RPMI8226 (cell line): ENCODE data around the gene IQCK.

Experiments used
- DNase-seq: peaks from one replicate; pipeline ENCODE4 v3.0.0-alpha.2; 2015

Gene IQCK

DNA sequence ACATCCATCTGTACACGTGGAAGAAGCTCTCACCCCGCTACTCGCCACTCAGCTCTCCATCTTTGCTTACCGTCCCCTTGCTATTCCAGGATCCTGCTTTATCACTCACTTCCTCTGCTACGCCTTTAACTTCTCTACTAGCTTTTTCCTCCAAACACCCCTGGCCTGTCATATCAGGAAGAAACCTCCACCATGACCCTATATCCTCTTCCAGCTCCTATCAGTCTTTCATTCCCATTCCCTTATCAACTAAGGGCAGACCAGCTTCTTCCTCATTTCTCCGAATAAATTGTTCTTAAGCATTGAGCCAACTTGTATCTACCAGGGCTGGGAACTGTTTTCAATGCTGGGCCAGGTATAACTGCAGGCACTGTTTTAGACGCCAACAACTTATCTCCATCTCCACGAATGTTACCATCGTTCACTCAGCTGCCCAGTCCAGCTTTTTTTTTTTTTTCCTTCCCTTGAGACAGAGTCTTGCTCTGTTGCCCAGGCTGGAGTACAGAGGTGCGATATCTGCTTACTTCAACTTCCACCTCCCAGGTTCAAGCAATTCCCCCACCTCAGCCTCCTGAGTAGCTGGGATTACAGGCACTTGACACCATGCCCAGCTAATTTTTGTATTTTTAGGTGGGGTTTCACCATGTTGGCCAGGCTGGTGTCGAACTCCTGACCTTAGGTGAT lies 4.3 kb downstream of the IQCK start:
- DNase-seq, result no peak

DNA sequence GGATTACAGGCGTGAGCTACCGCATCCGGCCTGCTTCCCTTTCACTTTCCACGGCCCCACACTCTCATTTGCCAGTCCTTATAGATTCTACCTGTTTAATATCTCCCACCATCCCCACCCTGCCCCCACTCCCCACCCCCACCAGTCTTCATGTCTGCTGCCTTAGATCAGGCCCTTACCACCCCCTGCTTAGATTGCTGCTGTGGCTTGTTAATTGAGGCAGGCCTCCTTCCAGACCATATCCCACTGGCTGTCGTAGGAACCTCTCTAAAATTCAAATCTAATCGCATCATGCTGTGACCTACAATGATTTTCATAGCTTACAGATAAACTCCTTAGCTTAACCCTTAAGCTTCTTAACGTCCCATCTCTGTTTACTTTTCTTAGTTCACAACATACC lies 4.9 kb downstream of the IQCK start:
- DNase-seq, result no peak

DNA sequence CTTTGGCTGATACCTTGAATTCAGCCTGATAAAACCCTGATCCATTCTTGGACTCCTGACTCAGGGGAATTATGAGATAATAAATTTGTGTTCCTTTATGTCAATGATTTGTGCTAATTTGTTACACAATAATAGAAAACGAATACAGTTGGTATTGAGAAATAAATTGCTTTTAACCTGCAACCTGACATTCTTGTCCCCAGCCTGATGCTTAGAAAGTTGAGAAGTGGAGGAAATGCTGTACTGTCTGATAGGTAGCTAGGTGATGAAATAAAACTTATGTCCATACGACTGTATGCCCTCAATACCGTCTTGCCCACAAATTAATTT lies 10.5 kb downstream of the IQCK start:
- no peak for DNase-seq

DNA sequence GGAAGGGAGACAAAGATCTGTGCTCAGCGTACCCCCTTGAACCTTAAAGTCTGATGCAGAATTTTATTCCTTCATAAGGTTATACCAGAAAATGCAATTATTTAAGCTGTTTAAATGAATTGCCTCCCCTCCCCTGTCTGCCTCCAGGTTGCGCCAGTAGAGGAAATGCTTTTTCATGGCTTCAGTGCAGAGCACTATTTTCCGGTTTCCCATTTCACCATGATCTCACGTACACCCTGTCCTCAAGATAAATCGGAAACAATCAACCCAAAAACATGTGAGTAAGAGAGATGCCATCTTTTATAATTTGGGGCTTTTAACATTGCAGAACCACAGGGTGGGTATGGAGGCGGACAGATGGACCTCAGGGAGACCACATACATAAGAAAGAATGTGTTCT lies 15.5 kb downstream of the IQCK start:
- DNase-seq, result no peak

DNA sequence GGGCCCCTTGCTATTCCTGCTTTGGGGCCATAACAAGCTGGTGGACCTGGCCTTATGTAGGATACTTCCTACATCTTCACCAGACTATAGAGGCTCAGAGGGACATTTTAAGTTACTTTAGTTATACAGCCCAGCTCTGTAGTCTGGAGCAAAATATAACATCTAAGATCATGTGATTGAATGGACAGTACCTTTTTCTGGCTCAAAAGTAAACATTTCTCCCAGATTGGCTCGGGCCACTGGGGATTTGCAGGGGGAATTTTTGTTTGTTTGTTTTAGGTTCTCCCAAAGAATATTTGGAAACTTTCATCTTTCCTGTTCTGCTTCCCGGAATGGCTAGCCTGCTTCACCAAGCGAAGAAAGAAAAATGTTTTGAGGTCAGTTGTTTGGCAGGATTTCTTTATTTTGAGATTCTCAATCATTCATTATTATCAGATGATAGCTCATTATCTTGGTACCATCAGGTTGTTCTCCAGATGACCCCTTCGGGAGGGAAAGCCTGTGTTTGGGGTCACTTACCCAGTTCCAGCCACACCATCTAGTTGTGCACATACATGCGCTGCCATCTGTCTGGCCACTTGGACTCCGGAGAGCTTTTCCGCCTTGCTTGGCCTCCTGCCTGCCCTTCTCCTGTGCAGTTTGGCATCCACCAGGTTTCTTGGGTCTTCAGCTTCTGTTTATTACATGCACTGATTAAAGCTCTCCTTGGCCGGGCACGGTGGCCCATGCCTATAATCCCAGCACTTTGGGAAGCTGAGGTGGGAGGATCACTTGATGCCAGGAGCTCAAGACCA lies 17.2 kb downstream of the IQCK start:
- no peak for DNase-seq

DNA sequence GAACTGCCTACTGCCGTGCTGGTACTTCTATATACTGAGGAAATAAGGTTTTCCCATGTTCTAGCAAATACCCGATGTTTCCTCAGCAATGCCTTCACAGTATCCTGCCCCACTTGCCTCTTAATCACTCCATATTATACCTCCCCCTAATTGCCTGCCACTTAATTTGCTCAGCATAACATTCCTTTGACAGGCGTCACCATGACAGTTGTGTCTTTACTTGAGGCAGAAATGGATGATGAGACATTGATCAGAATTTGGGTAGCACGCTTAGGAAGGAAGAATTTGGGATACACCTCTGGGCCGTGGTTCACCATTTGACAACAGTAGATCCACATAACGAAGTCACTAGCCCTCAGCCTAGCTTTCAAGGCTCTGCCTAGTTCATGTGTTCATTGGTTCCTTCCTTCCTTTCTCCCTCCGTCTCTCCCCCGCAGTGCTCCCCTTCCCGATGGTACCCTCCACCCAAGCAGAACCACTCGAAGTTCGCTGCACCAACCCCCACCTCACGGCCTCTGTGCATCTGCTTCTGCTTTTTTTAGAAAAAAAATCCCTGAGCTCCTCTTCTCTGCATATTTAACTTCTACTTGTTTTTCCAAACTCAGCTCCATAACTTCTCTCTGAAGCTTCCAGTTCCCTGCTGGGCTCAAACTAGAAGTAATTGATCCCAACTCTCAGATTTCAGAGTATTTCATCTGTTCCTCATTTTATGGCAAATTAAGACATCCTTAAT lies 19.4 kb downstream of the IQCK start:
- no peak for DNase-seq

DNA sequence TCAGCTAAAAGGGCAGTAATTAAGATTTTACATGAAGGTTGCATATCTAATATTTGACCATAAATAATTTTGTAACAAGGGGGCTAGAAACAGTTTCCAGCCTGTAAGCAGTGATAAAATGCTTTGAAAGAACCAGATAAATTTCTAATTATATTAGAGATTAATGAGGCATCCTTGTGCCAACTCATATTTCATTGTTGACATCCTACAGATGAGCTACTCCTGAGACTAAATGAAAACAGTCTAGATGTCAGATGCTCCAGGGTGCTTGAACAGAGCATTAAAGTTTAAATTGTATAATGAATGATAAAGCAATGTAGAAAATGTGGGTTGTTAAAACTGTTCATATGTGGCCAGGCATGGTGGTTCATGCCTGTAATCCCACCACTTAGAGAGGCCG lies 23.3 kb downstream of the IQCK start:
- no peak for DNase-seq

DNA sequence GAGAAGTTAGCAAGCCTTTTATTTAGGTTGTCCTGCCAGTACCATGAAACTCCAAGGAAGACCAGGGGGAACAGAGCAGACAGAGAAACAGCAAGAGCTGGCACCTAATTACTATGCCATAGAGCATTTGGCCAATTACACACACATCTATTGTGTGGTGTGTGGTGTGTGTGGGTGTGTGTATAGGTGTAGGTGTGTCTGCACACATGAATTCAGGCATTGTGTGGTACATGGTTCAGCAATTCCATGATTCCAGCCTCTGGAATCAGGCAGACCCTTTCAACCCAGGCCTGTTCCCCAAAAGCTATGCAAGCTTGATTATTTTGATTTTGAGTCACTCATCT lies 25.7 kb downstream of the IQCK start:
- no peak for DNase-seq

DNA sequence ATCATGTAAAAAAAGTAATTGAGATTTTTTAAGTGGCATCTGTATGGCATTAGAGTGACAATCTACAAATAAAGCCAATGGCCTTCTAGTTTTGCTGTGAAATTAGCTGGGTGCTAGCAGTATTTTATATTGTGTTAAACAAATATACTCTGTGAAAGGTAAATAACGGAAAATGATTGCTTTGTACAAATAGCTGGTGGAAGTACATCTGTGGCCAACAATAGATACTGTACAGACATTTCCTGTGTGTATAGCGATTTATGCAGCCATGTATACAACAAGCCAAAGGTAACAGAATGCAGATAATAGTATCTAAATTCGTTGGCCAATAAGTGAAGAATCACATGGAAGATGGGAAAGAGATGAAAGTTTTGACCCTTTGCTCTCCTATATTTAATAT lies 26.6 kb downstream of the IQCK start:
- DNase-seq, result no peak

DNA sequence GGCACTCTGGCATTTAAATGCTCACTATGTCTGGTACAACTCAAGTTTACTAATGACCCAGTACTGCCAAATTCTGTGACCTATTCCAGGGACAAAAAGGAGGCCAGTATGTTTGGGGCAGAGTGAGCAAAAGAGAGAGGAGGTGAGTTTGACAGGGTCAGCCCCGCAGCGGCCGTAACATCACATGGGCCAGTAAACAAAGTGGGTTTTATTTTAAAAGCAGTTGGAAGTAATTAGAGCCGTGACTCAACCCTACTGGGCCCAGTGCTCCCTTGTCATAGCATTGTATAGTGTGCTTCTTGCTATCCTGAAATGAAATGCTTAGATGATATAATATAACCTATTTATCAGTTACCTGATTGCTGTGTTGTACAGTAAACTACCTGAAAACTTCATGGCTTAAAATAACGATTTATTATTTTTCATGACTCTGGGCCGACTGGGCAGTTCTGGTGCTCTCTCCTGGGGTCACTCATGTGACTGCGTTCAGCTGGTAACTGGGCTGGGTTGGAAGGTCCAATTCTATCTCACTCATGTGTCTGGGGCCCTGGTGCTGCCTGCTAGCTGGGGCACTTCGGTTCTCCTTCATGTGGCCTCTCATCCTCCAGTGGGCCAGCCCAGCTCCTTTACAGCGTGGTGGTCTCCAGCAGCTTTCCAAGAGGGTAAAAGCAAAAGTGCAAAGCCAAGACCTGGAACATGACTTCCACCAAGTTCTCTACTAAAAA lies 27.4 kb downstream of the IQCK start:
- no peak for DNase-seq

DNA sequence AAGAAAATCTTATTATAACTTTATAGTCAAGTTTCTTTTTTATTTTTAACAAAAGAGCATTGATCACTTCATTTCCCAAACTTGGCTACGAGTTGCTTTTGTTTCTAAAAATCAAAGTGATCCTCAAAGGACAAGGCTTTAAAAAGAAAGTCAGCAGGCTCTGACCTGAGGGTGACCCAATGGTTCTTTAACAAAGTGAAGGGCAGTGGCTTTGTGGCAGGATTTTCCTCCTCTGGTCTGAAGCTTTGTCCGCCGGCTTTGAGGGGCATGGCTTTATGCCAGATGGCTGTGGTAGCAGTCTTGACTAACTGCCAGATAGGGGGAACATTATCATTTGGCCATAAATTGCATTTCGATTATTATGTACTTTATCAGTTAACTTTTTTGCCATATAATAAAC lies 28.5 kb downstream of the IQCK start:
- no peak for DNase-seq

DNA sequence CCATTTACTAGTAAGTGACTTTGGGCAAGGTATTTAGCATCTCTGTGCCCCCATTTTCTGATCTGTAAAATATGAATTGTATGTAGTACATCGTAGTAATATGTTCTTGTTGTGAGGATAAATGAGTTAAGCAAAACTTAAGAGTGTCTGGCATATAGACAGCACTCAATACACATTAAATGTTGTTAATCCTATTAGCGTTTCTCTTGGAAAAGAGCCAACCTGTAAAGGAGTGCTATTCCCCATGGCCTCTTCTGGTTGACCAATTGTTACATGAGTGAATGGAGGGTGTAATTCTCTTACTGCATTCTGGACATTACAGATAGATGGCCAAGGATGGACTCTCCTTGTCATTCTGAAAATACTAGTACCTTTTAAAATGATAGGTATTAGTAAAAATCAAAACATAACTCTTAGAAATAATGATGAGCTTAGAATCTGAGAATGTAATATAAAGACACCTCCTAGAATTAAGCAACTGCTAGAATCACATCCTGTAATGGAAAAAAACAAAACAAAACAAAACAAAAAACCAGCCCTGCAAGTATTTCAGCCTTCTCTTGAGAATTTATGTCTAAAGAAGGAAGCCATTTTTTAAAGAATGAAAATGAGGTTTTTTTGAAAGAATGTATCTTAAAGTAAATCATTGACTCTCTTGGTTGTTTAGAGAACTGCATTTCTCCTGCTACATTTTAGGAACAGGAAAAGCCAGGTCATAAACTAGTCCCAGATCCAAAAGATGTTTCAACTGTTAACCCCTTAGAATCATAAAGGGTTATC lies 30.5 kb downstream of the IQCK start:
- no peak for DNase-seq

DNA sequence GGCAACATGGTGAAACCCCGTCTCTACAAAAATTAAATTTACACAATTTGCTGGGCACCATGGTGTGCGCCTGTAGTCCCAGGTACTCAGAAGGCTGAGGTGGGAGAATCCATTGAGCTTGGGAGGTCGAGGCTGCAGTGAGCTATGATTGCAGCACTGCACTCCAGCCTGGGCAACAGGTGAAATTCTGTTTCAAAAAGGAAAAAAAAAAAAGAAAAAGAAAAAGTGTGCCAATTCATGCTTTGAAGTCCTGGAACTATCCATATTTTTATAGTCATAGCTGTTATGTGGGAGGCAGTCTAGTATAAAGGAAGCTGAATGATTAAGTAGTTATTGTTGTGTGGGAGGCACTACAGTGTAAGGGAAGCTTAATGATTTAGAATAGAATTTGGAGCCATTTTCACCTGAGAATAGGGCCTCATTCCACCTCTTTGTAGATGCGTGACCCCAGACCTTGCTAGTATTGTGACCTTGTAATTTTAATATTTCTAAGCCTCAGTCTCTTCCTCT lies 31.6 kb downstream of the IQCK start:
- no peak for DNase-seq

DNA sequence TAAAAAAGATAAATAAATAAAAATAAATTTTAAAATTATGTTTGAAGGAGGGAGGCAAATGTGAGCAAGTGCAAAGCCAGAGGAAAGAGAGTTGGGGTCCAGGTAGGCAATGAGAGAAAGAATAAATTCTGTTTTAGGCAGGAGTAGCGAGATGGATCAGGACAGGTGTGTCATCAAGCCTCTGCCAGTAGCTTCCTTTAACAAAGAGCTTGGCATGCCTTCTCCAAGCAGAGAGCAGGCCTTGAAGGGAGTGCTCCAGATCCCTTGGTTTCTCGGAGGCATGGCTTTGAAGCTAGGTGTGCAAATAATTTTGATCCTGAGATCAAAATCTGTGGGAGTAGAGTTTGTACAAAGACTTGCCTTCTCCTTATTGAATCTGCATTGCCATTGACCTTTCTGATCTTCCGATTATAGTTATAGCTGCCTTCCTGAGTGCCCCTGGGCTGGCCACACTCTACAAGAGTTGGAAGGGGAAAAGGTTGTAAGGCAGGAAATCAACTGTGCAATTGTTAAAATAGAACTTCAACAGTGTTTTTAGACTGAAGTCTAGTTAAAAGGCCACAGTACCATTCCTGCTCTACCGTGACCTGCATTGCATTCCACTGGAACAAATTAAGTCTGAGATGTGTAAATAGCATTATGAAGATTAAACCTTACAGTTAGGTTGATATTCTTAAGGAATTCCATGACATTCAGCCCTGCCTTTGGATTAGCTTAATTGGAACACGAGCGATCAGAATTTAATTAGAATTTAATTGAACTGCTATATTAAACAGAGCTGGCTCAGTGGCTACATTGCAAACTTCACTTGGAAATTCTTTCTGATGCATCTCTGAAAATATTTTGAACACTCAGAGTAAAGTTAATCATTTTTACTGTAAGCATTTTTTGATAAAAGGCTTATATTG lies 33.7 kb downstream of the IQCK start:
- no peak for DNase-seq

DNA sequence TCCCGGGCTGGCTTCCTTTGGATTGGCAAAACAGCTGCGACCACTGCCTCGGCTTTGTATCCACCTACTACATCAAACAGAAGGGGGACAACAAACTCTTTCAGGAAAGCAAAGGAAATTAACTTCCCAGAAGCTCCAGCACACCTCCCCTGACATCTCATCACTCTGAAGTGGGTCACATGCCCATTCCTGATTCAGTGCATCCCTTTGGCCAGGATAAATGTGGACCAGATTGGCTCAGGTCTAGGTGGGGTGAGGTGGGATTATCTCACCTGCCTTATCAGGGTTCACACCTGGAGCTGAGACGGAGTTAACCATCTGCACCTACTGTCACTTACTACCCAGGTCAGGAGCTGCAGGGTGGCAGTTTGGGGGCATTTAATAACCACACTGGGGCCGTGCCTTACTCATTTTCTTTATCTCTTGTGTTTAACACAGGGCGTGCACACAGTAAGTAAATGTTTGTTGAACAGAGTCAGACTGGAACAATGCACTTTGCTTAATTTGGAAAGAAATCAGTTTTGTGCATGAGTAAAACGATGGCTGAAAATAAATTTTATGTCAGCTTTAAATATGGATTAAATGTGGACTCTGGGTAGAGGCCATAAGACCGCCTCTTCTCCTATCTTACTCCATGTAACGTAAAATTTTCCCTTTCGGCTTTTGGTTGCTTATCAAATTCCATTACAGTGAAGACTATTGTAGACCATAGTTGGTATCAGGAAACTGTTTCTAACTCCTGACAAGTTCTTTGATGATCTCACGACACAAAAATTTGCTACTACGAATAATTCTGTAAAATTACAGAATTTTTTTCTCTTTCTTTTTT lies 36.0 kb downstream of the IQCK start:
- DNase-seq, result no peak

DNA sequence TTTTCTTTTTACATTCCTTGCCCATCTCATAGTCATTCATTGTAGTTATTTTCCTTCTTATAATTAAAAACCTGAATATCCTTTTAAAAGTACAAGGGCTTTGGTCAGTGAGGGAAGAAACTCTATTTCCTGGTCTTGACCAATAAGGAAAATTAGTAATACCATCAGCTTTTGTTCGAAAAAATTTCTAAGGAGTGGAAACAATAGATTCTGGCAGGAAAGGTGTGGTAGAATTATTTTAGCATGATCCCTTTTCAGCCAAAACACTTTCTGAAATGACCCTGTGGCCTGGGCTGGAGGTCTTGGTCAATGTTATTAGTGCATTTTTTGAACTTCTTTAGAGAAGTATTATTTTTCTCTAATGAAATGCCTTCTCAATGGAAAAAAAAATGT lies 36.6 kb downstream of the IQCK start:
- no peak for DNase-seq

DNA sequence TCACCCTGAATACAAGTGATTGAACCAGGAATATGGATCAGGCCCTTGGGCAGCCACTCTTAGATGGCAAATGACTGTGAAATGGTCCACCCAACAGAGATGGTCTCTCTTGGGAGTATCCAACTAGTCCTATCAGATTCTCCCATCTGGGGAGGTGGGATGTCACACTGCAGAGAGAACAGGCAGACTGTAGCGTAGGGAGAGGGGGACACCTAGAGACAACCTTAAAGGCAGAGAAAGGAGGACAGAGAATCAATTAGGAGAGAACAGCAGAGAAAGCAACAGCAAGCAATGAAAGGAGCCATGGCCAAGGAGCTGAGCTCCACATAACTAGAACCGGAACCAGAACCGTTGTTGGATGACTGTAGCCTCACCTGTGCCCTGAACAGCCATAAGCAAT lies 37.2 kb downstream of the IQCK start:
- DNase-seq, result no peak

DNA sequence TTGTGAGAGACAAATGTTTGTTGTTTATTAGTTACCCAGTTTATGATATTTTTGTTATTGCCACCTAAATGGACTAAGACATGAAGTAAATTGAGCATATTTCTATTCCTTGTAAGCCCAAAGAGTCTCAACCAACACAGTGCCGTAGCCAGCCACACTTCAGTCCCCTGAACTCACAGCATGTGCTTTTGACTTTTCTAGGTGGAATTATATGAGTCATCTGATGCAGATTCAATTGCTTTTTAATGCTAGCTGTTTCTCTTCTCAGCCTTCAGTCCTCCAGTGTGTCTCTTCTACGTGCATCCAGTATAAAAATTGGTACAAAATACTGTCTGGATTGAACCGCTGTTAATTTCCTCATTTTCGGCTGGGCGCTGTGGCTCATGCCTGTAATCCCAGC lies 39.0 kb downstream of the IQCK start:
- DNase-seq, result no peak

DNA sequence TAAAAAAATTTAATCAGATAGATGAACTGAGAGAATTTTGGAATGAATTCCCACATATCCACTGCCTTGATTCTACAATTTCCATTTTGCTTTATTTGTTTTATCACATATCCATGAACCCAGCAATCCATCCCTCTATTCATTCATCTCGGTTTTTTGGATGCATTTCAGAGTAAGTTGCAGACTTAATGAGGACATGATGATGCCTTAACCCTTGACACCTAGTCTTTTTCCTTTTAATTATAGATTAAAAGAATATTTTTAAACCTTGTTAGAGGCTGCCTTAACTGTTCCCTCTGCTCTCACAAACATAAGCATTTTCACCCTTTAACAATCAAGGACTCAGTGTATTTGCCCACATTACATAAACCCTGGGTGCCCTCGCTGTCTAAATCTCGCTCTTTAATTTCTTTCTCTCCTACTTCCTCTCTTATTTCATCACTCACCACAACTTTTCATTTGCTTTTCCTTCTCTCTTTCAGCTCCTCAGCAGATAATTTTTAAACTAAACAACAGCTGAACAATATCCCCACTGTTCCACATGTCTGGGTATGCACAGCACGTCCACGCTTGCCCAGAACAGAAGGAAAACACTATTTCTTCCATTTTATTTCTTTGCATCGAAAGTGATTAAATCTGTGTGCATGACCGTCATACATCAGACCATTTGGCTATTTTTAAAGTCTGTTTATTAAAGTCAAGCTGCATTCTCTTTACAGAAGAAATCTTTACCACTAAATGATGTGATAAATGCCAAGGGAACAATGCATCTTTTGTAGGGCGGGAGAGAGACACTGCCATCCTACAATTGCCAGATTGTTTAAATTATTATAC lies 39.9 kb downstream of the IQCK start:
- no peak for DNase-seq
